ENCODE results near the gene EVC.
A peak's percentile ranks its signal among the peaks of the same experiment; 100 is the strongest.

Gene EVC

GRCh38 chr4:5782829-5783476, 72.0 kb downstream of the EVC start:
- no peak overlapping the region for H3K4me3 ChIP-seq (replicated peaks; ENCODE audit: low read depth, low read length)
- DNase-seq (ENCODE audit: low read depth) = no peak
- no peak for TF ChIP-seq CTCF (IDR thresholded peaks at IDR 0.05; ENCODE audit: low read length, missing control alignments)

- TF ChIP-seq CTCF (IDR thresholded peaks at IDR 0.05; ENCODE audit: low read length, missing control alignments) = no peak
- no peak overlapping the region for H3K4me3 ChIP-seq (replicated peaks; ENCODE audit: low read depth, low read length)
- no peak for DNase-seq (ENCODE audit: low read depth)
These were observed 72.5 kb downstream of the EVC start for GRCh38 chr4:5783486-5783885.

- TF ChIP-seq CTCF (IDR thresholded peaks at IDR 0.05; ENCODE audit: low read length, missing control alignments) = no peak
- no peak for DNase-seq (ENCODE audit: low read depth)
- H3K4me3 ChIP-seq (replicated peaks; ENCODE audit: low read depth, low read length) = no peak overlapping the region
These were observed 73.0 kb downstream of the EVC start for GRCh38 chr4:5784021-5784420.

GRCh38 chr4:5784960-5785611, 74.1 kb downstream of the EVC start:
- no peak overlapping the region for H3K4me3 ChIP-seq (replicated peaks; ENCODE audit: low read depth, low read length)
- DNase-seq (ENCODE audit: low read depth) = peak; percentile 23
- TF ChIP-seq CTCF (IDR thresholded peaks at IDR 0.05; ENCODE audit: low read length, missing control alignments) = peak; percentile 10

GRCh38 chr4:5785806-5786680, 75.0 kb downstream of the EVC start:
- peak; percentile 79 for DNase-seq (ENCODE audit: low read depth)
- H3K4me3 ChIP-seq (replicated peaks; ENCODE audit: low read depth, low read length) = no peak overlapping the region

GRCh38 chr4:5787311-5787710, 76.3 kb downstream of the EVC start:
- no peak for TF ChIP-seq CTCF (IDR thresholded peaks at IDR 0.05; ENCODE audit: low read length, missing control alignments)
- DNase-seq (ENCODE audit: low read depth) = no peak
- H3K4me3 ChIP-seq (replicated peaks; ENCODE audit: low read depth, low read length) = no peak overlapping the region

More at GRCh38 chr4:5785806-5786680, 75.0 kb downstream of the EVC start:
- TF ChIP-seq CTCF (IDR thresholded peaks at IDR 0.05; ENCODE audit: low read length, missing control alignments) = no peak

All from fibroblast of pulmonary artery (primary cell).